ENCODE results near the gene TTYH3.

TTYH3 gene

DNA sequence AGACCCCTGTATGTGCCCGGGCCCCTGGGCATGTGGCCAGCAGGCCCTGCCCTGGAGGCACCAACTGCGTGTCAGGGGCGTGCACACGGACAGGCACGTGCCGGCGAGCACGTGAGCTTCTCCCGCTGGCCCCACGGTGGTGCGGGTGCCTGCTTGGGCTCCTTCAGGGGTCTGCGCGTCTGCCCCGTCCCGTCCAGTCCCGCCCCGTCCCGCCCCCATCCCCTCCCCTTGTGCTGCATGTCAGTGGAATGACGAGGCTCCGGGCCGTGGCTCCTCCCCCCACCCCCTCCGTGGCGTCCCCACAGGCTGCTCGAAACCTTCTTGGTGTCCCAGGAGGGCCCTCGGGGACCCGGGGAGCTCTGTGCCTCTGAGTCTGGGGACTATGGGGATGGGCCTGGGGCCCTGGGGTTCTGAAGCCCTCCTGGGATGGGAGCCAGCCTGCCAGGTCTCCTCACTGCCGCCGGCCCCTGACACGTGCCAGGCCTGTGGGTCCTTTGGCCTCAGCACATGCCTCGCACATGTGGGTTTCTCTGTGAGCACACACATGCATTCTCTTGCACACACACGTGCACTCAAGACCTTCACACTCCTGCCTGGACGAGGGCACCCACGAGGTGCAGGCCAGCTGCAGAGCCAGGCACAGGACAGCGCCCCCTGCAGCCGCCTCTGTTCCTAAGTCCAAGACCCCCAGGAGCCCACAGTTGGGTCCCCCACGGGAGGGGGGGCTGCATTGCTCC lies 28.7 kb downstream of the TTYH3 start:
- POLR2A ChIA-PET: interaction anchor here (0.6 kb wide), 1 partner anchor 19 kb away, joined by 3 read pairs; no protein-coding TSS in a partner anchor
- no peak for DNase-seq (ENCODE audit: low read depth, low spot score)
- CTCF ChIA-PET: interaction anchor here (0.7 to 2.6 kb wide), 3 partner anchors 9 to 58 kb away, joined by 3 to 13 read pairs (median 4); no protein-coding TSS in a partner anchor
- peak; percentile 15 for TF ChIP-seq CTCF (IDR thresholded peaks at IDR 0.05; ENCODE audit: insufficient read depth, low read length, missing control alignments)
- H3K4me3 ChIP-seq (ENCODE audit: low read depth, low read length): no peak overlapping the region

DNA sequence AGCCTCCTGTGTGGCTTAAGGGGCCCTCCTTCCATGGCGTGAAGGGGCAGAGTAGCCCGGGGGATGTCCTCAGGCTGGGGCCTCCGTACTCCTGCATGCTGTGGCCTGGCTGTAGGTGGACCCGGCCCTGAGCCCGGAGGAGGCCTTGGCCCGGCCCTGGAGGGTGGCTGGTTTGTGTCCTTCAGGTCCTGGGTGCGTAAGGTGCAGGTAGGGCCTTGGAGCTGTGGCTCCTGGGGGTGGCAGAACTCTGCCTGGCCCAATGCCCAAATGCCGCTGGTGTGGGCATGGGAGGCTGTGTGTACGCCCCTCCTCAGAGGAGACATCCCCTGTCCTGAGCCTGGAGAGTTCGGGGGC lies 29.3 kb downstream of the TTYH3 start:
- POLR2A ChIA-PET: no interaction called here
- no peak for TF ChIP-seq CTCF (IDR thresholded peaks at IDR 0.05; ENCODE audit: insufficient read depth, low read length, missing control alignments)
- no peak for DNase-seq (ENCODE audit: low read depth, low spot score)
- CTCF ChIA-PET: interaction anchor here (2.6 kb wide), 1 partner anchor 10 kb away, joined by 13 read pairs; no protein-coding TSS in a partner anchor
- H3K4me3 ChIP-seq (ENCODE audit: low read depth, low read length): no peak overlapping the region

DNA sequence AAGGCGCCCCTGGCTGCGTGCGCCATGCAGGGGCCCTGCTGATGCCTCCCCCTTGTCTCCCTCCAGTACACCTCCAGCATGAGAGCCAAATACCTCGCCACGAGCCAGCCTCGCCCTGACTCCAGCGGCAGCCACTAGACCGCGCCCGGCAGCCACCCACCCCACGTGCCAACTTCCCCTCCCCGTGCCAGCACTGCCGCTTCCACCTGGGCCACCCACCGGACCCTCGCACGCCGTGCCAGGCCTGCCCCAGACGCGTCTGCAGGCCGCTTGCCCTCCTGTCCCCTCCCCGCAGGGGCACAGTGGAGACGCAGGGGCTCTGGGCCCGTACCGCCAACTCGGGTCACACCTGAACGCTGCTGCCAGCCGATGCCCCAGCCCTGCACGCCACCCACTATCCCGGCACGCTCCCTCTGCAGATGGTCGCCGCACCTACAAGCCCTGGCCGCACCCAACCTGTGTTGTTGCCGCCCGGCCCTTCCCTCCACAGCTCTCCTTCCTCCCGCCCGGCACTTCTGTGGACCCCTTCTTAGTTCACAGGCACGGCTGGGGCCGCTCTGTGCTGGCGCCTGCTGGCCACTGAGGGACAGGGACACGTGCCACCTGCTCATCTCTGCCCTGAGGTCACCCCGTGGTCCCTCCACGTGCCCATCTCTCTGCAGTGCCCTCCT lies 30.0 kb downstream of the TTYH3 start:
- ChIA-PET CTCF (interaction anchor here (1.3 to 2.6 kb wide), 2 partner anchors 9 kb away, joined by 4 to 13 read pairs; no protein-coding TSS in a partner anchor), POLR2A (no interaction called here)
- DNase-seq (ENCODE audit: low read depth, low spot score): no peak
- H3K4me3 ChIP-seq (ENCODE audit: low read depth, low read length): no peak overlapping the region
- peak; percentile 24 for TF ChIP-seq CTCF (IDR thresholded peaks at IDR 0.05; ENCODE audit: insufficient read depth, low read length, missing control alignments)

DNA sequence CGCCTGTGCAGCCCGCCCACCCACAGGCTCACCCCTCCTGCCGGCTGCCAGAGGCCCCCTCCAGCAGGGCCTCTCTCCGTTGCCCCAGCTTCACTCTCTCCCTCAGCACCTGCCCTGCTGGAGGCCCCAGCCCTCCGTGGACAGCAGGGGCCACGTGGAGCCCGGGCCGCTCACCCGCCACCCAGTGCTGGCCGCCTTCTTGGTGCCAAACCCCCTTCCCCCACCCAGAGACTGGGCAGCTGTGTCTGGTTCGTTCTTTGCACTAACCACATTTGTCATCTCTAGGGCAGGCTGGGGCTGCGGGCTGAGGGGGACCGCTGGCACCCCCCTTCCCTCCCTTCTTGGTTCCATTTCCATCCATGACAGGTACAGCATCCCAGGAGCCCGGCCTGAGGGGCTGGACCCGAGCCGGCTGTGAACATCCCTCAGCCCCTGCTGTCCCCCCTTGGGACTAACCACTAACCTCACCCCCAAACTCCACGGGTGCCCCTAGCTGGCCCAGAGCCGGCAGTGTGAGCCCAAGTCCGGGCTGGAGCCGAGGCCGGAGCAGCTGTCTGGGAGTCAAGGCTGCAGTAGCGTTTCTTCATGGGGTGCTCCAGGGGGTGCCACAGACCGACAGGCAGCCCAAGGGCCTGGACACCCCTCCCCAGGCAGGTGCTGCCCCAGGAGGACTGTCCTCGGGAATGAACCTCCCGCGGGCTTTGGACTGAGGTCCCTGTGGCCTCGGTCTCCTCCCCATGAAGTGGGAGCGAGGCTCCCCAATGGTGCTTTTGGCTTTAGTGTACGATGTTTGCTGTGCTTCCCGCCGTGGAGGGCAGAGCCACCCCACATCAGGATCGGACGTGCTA lies 30.7 kb downstream of the TTYH3 start:
- no peak overlapping the region for H3K4me3 ChIP-seq (ENCODE audit: low read depth, low read length)
- TF ChIP-seq CTCF (IDR thresholded peaks at IDR 0.05; ENCODE audit: insufficient read depth, low read length, missing control alignments): no peak
- POLR2A ChIA-PET: no interaction called here
- CTCF ChIA-PET: interaction anchor here (1.1 to 1.3 kb wide), 2 partner anchors 8 to 211 kb away, joined by 3 to 4 read pairs; no protein-coding TSS in a partner anchor
- DNase-seq (ENCODE audit: low read depth, low spot score): no peak

DNA sequence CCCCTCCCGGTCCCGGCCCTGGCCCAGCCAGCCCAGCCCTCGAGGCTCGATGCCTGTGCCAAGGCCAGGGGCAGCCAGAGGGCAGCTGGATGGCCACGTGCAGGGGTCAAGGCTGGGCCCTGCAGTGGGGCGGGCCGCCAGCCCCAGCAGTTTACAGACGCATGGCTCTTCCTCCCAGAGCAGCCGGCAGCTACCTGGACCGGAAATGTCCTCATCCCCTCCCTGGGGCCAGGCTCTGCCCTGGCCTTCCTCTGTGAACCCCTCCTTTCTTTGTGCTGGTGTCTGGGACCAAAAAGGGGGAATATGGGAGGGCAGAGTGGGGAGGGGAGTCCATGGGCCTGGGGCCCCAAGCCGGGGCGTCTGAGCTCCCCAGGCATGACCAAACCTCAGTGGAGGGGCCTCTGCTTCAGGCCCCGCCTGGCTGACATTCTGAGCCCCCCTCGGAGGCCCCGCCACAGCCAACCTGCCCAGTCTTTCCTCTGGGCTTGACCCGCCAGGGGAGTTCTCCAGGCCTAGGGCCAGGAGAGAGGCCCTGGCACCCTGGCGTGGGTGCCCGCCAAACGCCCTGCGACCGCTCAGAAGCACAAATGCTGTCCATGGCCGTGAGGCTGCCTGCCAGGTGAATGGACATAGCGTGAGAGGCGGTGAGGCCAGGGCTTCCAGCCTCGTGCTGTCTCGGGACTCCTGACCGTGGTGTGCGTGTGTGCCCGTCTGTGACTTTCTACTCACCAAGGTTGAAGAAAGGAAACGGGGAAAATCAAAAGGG lies 31.5 kb downstream of the TTYH3 start:
- TF ChIP-seq CTCF (IDR thresholded peaks at IDR 0.05; ENCODE audit: insufficient read depth, low read length, missing control alignments): no peak
- CTCF ChIA-PET: interaction anchor here (1.1 to 1.3 kb wide), 2 partner anchors 7 to 212 kb away, joined by 3 to 4 read pairs; no protein-coding TSS in a partner anchor
- DNase-seq (ENCODE audit: low read depth, low spot score): no peak
- no peak overlapping the region for H3K4me3 ChIP-seq (ENCODE audit: low read depth, low read length)
- POLR2A ChIA-PET: no interaction called here

Measured in AG04449 (cell line).